Adrenal gland (tissue), 5 donors: ENCODE data around the gene ADGRA1.

ENCODE experiments used
- CTCF ChIP-seq, 6 experiments: fragments of 450-650 bp in 4 of 6; fragments of 200-600 bp in 2 of 6; sonication (generic) in 1 of 6; IDR thresholded peaks; 1 replicate in 5 of 6; 2 replicates in 1 of 6; pipeline versions ENCODE4 v1.5.1 to v1.8.0; 2016 to 2021; ENCODE audit warnings: antibody characterized with exemption in 6 of 6, mild to moderate bottlenecking in 2 of 6, moderate library complexity in 1 of 6
- POLR2A ChIP-seq, 2 donors: fragments of 450-650 bp; IDR thresholded peaks; one replicate each; pipeline ENCODE4 v1.6.1; 2017; ENCODE audit warnings: antibody characterized with exemption in 2 of 2, mild to moderate bottlenecking in 2 of 2, moderate library complexity in 1 of 2
- donor health status: DM: no; HTN: no; CAD: no.

GRCh38 chr10:133162910-133163856 lies 75.5 kb downstream of the ADGRA1 start:
- TF ChIP-seq CTCF (IDR thresholded peaks at IDR 0.05) (no peak), POLR2A (IDR thresholded peaks at IDR 0.05) (no peak)
